Stimulated activated CD8-positive, alpha-beta memory T cell treated with anti-CD3 and anti-CD28 coated beads, Interleukin-4, amount 100 ng/mL, for 24 hours (primary cell): ENCODE data around the gene CLEC4M.
"Not testable (repeated sequence)": the region's sequence is repeated elsewhere in the genome, so short reads cannot be mapped to it uniquely, and the experiment has no call there.

Experiments
- DNase-seq: peaks from one replicate; pipeline ENCODE4 v3.0.0-alpha.2; 2020; ENCODE audit warnings: low read depth

The CLEC4M gene

GRCh38 chr19:7815325-7815724 is 52.3 kb downstream of the CLEC4M start:
- DNase-seq: no peak

GRCh38 chr19:7816040-7816439 is 53.0 kb downstream of the CLEC4M start:
- not testable (repeated sequence) for DNase-seq

GRCh38 chr19:7817801-7818200 is 54.8 kb downstream of the CLEC4M start:
- no peak for DNase-seq

GRCh38 chr19:7818806-7819205 is 55.8 kb downstream of the CLEC4M start:
- no peak for DNase-seq
